Fibroblast of the aortic adventitia (primary cell): Measurements from ENCODE around the gene NDUFB11. TPM values are rescaled to one million over a fixed set of nuclear protein-coding genes. Genes with fewer than 3 reads are reported as not detected.

Experiments
- DNase-seq: peaks from one replicate; pipeline ENCODE4 v3.0.0-alpha.2; 2010; ENCODE audit warnings: low read depth
- H3K4me3 ChIP-seq: 2 replicates; pipeline ENCODE4 v1.5.1; 2011; ENCODE audit warnings: low read depth, mild to moderate bottlenecking, control low read depth, low read length, moderate library complexity
- total RNA-seq: library from RNA; depleted of rRNA; stranded (reverse); fragments of >200 nt; gene quantifications from 2 replicates; pipeline ENCODE4 v1.2.3, GENCODE V29; 2012; ENCODE audit warnings: low replicate concordance
- TF ChIP-seq, protein P1 (sequence below): IDR thresholded peaks from 2 replicates; pipeline ENCODE4 v1.5.1; 2011; ENCODE audit warnings: mild to moderate bottlenecking, low read length, control low read depth, inconsistent platforms; ENCODE audit not compliant: insufficient read depth

NDUFB11 gene
- total RNA-seq, 1 donor, result 45.5 TPM

GRCh38 chrX:47169726-47170515, 25.4 kb upstream of the NDUFB11 start:
- DNase-seq, result peak; percentile 72
- TF ChIP-seq, protein P1, sequence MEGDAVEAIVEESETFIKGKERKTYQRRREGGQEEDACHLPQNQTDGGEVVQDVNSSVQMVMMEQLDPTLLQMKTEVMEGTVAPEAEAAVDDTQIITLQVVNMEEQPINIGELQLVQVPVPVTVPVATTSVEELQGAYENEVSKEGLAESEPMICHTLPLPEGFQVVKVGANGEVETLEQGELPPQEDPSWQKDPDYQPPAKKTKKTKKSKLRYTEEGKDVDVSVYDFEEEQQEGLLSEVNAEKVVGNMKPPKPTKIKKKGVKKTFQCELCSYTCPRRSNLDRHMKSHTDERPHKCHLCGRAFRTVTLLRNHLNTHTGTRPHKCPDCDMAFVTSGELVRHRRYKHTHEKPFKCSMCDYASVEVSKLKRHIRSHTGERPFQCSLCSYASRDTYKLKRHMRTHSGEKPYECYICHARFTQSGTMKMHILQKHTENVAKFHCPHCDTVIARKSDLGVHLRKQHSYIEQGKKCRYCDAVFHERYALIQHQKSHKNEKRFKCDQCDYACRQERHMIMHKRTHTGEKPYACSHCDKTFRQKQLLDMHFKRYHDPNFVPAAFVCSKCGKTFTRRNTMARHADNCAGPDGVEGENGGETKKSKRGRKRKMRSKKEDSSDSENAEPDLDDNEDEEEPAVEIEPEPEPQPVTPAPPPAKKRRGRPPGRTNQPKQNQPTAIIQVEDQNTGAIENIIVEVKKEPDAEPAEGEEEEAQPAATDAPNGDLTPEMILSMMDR, result no peak

DNA sequence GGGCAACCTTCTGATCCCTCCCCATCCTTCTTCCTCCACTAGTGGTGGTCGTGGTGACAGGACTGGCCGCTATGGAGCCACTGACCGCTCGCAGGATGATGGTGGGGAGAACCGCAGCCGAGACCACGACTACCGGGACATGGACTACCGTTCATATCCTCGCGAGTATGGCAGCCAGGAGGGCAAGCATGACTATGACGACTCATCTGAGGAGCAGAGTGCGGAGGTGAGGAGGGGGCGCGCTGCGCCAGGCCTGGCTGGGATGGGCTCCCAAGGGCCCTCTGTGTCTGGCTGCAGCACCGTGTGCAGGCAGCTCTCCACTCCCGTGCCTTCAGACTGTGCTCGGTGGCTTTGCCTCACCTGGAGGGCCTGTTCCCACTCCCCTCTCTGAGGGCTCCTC, 24.8 kb upstream of the NDUFB11 start:
- H3K4me3 ChIP-seq, result no peak overlapping the region
- TF ChIP-seq, protein P1, result no peak
- no peak for DNase-seq

More at GRCh38 chrX:47169726-47170515, 25.4 kb upstream of the NDUFB11 start:
- H3K4me3 ChIP-seq, result no peak overlapping the region

GRCh38 chrX:47168495-47169073, 24.1 kb upstream of the NDUFB11 start:
- H3K4me3 ChIP-seq, result no peak overlapping the region
- TF ChIP-seq, protein P1, result no peak
- no peak for DNase-seq

DNA sequence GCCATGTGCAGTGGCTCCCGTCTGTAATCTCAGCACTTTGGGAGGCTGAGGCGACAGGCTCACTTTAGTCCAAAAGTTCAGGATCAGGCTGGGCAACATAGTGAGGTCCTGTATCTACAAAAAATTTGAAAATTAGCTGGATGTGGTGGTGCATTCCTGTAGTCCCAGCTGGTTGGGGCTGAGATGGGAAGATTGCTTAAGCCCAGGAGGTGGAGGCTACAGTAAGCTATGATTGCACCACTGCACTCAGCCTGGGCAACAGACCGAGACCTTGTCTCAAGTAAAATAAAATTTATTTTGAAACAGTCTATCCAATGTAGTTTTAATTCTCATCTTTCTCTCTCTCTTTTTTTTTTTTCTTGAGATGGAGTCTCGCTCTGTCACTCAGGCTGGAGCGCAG, 21.6 kb upstream of the NDUFB11 start:
- peak; percentile 49 for DNase-seq
- TF ChIP-seq, protein P1, result no peak
- no peak overlapping the region for H3K4me3 ChIP-seq

DNA sequence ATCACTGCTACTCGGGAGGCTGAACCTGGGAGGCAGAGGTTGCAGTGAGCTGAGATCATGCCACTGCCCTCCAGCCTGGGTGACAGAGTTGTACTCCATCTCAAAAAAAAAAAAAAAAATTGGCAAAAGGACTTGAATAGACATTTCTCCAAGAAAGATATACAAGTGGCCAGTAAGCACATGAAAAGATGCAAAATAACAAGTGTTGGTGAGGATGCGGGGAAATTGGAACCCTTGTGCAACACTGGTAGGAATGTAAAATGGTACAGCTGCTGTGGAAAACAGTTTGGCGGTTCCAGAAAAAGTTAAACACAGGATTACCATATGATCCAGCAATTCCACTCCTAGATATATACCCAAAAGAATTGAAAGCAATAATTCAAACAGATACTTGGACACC, 19.9 kb upstream of the NDUFB11 start:
- no peak overlapping the region for H3K4me3 ChIP-seq
- DNase-seq, result no peak
- TF ChIP-seq, protein P1, result no peak

- no peak for DNase-seq
- no peak overlapping the region for H3K4me3 ChIP-seq
- TF ChIP-seq, protein P1, result no peak
Measured at GRCh38 chrX:47162927-47163583, 18.6 kb upstream of the NDUFB11 start.
